HepG2 (cell line): ENCODE measurements around the gene NLRP12. TPM values are rescaled to one million over a fixed set of nuclear protein-coding genes. Genes with fewer than 3 reads are reported as not detected.
A peak's percentile ranks its signal among the peaks of the same experiment; 100 is the strongest.

ENCODE experiments used
- ELF3 ChIP-seq: IDR thresholded peaks from 2 replicates; pipeline ENCODE4 v1.6.1; 2016; ENCODE audit warnings: missing genetic modification reagents, missing compliant biosample characterization
- GATAD1 ChIP-seq: IDR thresholded peaks from 2 replicates; pipeline ENCODE4 v1.6.1; 2016; ENCODE audit warnings: missing genetic modification reagents, missing compliant biosample characterization
- GMEB1 ChIP-seq: sonication (generic); formaldehyde crosslinking; IDR thresholded peaks from 2 replicates; pipeline ENCODE4 v1.5.1; 2020; ENCODE audit warnings: missing genetic modification reagents, mild to moderate bottlenecking, borderline replicate concordance
- HOMEZ ChIP-seq: IDR thresholded peaks from 2 replicates; pipeline ENCODE4 v1.6.1; 2016; ENCODE audit warnings: low read depth
- IRF2 ChIP-seq: IDR thresholded peaks from 2 replicates; pipeline ENCODE4 v1.6.1; 2018; ENCODE audit warnings: missing genetic modification reagents, missing compliant biosample characterization
- MLLT10 ChIP-seq: sonication (generic); formaldehyde crosslinking; IDR thresholded peaks from 2 replicates; pipeline ENCODE4 v1.4.0; 2020; ENCODE audit warnings: missing genetic modification reagents
- MTF2 ChIP-seq: sonication (generic); formaldehyde crosslinking; IDR thresholded peaks from 2 replicates; pipeline ENCODE4 v1.5.0; 2020; ENCODE audit warnings: missing genetic modification reagents, borderline replicate concordance
- PCBP1 ChIP-seq: fragments of 200-400 bp; formaldehyde crosslinking; IDR thresholded peaks from 2 replicates; pipeline ENCODE4 v1.6.1; 2017; ENCODE audit warnings: mild to moderate bottlenecking, low read depth, low read length, borderline replicate concordance
- PPARG ChIP-seq: conservative IDR thresholded peaks from 2 replicates; pipeline ENCODE4 v1.6.1; 2016; ENCODE audit warnings: missing biosample characterization, missing genetic modification reagents
- RBAK ChIP-seq: sonication (generic); formaldehyde crosslinking; IDR thresholded peaks from 2 replicates; pipeline ENCODE4 v1.5.1; 2020; ENCODE audit warnings: mild to moderate bottlenecking, missing genetic modification reagents
- RXRB ChIP-seq: IDR thresholded peaks from 2 replicates; pipeline ENCODE4 v1.6.1; 2016; ENCODE audit warnings: borderline replicate concordance, missing genetic modification reagents, missing compliant biosample characterization
- TBL1XR1 ChIP-seq: fragments of 150-350 bp; IDR thresholded peaks from 2 replicates; pipeline ENCODE4 v1.6.1; 2014; ENCODE audit warnings: borderline replicate concordance, low read length; ENCODE audit not compliant: partially characterized antibody
- TEAD3 ChIP-seq: optimal IDR thresholded peaks from 2 replicates; pipeline ENCODE3; 2016; ENCODE audit warnings: borderline replicate concordance
- ZFP36L1 ChIP-seq: sonication (generic); formaldehyde crosslinking; IDR thresholded peaks from 2 replicates; pipeline ENCODE4 v1.8.0; 2022; ENCODE audit warnings: mild to moderate bottlenecking, missing genetic modification reagents, moderate library complexity
- ZNF224 ChIP-seq: sonication (generic); formaldehyde crosslinking; IDR thresholded peaks from 2 replicates; pipeline ENCODE4 v1.5.0; 2020; ENCODE audit warnings: mild to moderate bottlenecking, missing genetic modification reagents
- ZNF605 ChIP-seq: sonication (generic); formaldehyde crosslinking; IDR thresholded peaks from 2 replicates; pipeline ENCODE4 v1.8.0; 2022; ENCODE audit warnings: mild to moderate bottlenecking, missing genetic modification reagents
- ZSCAN25 ChIP-seq: sonication (generic); formaldehyde crosslinking; IDR thresholded peaks from 2 replicates; pipeline ENCODE4 v1.8.0; 2022; ENCODE audit warnings: mild to moderate bottlenecking, missing genetic modification reagents
- polyA plus RNA-seq, 8 experiments: library from polyadenylated mRNA; depleted of rRNA in 3 of 8; stranded (reverse) in 7 of 8; unstranded in 1 of 8; fragments of >200 nt; fragmentation: Illumina TruSeq in 4 of 8; extraction: Trizol in 4 of 8; gene quantifications; 2 replicates each; pipeline versions ENCODE4 v1.2.1 to v1.2.3, GENCODE V29; 2011 to 2016; ENCODE audit warnings: low read depth in 4 of 8, missing spikeins in 1 of 8, mixed read lengths in 1 of 8; ENCODE audit not compliant: insufficient read depth in 1 of 8
- total RNA-seq, 5 experiments: library from RNA; depleted of rRNA; stranded (reverse); fragments of >200 nt; fragmentation: Illumina TruSeq; extraction: Trizol; gene quantifications; 2 replicates each; pipeline ENCODE4 v1.2.3, GENCODE V29; 2016; ENCODE audit warnings: low read depth in 1 of 5
- TF ChIP-seq, protein P1 (sequence below): sonication (generic); formaldehyde crosslinking; IDR thresholded peaks from 2 replicates; pipeline ENCODE4 v1.5.1; 2020; ENCODE audit warnings: mild to moderate bottlenecking, missing genetic modification reagents, moderate library complexity
- TF ChIP-seq, protein P2 (sequence below): sonication (generic); formaldehyde crosslinking; IDR thresholded peaks from 2 replicates; pipeline ENCODE4 v1.8.0; 2022; ENCODE audit warnings: mild to moderate bottlenecking, missing genetic modification reagents, borderline replicate concordance

The NLRP12 gene
- total and polyA plus RNA-seq, 2 of the 13 experiments (the other 11 are each of a cell fraction or from before 2014, with no cell fraction given), result 0.15 to 0.20 TPM

- TF ChIP-seq, protein P1, sequence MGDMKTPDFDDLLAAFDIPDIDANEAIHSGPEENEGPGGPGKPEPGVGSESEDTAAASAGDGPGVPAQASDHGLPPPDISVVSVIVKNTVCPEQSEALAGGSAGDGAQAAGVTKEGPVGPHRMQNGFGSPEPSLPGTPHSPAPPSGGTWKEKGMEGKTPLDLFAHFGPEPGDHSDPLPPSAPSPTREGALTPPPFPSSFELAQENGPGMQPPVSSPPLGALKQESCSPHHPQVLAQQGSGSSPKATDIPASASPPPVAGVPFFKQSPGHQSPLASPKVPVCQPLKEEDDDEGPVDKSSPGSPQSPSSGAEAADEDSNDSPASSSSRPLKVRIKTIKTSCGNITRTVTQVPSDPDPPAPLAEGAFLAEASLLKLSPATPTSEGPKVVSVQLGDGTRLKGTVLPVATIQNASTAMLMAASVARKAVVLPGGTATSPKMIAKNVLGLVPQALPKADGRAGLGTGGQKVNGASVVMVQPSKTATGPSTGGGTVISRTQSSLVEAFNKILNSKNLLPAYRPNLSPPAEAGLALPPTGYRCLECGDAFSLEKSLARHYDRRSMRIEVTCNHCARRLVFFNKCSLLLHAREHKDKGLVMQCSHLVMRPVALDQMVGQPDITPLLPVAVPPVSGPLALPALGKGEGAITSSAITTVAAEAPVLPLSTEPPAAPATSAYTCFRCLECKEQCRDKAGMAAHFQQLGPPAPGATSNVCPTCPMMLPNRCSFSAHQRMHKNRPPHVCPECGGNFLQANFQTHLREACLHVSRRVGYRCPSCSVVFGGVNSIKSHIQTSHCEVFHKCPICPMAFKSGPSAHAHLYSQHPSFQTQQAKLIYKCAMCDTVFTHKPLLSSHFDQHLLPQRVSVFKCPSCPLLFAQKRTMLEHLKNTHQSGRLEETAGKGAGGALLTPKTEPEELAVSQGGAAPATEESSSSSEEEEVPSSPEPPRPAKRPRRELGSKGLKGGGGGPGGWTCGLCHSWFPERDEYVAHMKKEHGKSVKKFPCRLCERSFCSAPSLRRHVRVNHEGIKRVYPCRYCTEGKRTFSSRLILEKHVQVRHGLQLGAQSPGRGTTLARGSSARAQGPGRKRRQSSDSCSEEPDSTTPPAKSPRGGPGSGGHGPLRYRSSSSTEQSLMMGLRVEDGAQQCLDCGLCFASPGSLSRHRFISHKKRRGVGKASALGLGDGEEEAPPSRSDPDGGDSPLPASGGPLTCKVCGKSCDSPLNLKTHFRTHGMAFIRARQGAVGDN (CRISPR knock-in tag), result peak; percentile 50
- TF ChIP-seq HOMEZ (no peak), MTF2 (CRISPR knock-in tag) (no peak), IRF2 (CRISPR knock-in tag) (peak; percentile 81), ZNF605 (CRISPR knock-in tag) (no peak), PPARG (CRISPR knock-in tag) (0 out of 2 replicates have a peak, but pooled peaks have one; percentile 16), TBL1XR1 (peak; percentile 70), PCBP1 (0 out of 2 replicates have a peak, but pooled peaks have one; percentile 57), MLLT10 (CRISPR knock-in tag) (no peak), RXRB (CRISPR knock-in tag) (peak; percentile 82; the same call in 1 of the 2 replicates), ZFP36L1 (CRISPR knock-in tag) (no peak), GMEB1 (CRISPR knock-in tag) (peak; percentile 13; the same call in 1 of the 2 replicates), ZNF224 (no peak), GATAD1 (CRISPR knock-in tag) (peak; percentile 61), TEAD3 (CRISPR knock-in tag) (peak; percentile 36), ELF3 (CRISPR knock-in tag) (peak; percentile 85), ZSCAN25 (peak; percentile 100), RBAK (CRISPR knock-in tag) (no peak)
- TF ChIP-seq, protein P2, sequence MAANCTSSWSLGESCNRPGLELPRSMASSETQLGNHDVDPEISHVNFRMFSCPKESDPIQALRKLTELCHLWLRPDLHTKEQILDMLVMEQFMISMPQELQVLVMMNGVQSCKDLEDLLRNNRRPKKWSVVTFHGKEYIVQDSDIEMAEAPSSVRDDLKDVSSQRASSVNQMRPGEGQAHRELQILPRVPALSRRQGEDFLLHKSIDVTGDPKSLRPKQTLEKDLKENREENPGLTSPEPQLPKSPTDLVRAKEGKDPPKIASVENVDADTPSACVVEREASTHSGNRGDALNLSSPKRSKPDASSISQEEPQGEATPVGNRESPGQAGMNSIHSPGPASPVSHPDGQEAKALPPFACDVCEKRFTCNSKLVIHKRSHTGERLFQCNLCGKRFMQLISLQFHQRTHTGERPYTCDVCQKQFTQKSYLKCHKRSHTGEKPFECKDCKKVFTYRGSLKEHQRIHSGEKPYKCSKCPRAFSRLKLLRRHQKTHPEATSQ (CRISPR knock-in tag), result no peak
These were observed 43.3 kb upstream of the NLRP12 start, which contains the start of gene MYADM (continued) for GRCh38 chr19:53867225-53868090.
